HCT116 (cell line): Measurements from ENCODE around the gene CARD9. TPM values are rescaled to one million over a fixed set of nuclear protein-coding genes. Genes with fewer than 3 reads are reported as not detected.

Source experiments
- ATAC-seq: fragments of 200-7000 bp; cut with Tn5 transposase; 2 replicates; pipeline ENCODE4 v1.9.1; 2020; ENCODE audit warnings: mild to moderate bottlenecking, moderate library complexity
- BruUV-seq: library from RNA; stranded (reverse); fragments of 400-500 nt; replicated peaks from 2 replicates; lab custom pipeline; 2021; lab: Mats Ljungman, UMichigan
- CTCF ChIA-PET: fragments of 300-600 bp; sonication (Branson Sonifier 250); formaldehyde crosslinking; loops from one replicate; lab custom pipeline; 2021; ENCODE audit warnings: antibody characterized with exemption; lab: Charles Lee
- POLR2A ChIA-PET: fragments of 300-600, 350-600 bp; sonication (Branson Sonifier 250); formaldehyde crosslinking; loops from one replicate; lab custom pipeline; 2021; ENCODE audit warnings: antibody characterized with exemption; lab: Charles Lee
- RAD21 ChIA-PET, 2 experiments: fragments of 300-600 bp; sonication (Branson Sonifier 250); formaldehyde crosslinking; loops; one replicate each; lab custom pipeline; 2023; ENCODE audit warnings: low total read pairs in 2 of 2; ENCODE audit not compliant: uncharacterized antibody in 2 of 2, unreplicated experiment in 2 of 2, low non-redundant PET in 1 of 2; lab: Charles Lee
- DNase-seq: peaks from one replicate; pipeline ENCODE4 v3.0.0-alpha.2; 2010; ENCODE audit warnings: low read depth, low spot score
- H2AFZ ChIP-seq: fragments of 200-600 bp; shearing (Covaris generic), sonication (generic); 2 replicates; pipeline ENCODE4 v1.6.1; 2017; ENCODE audit warnings: low read depth, mixed run types, mixed read lengths, antibody characterized with exemption, low read length; ENCODE audit not compliant: poor library complexity, severe bottlenecking
- H3K27ac ChIP-seq: 2 replicates; pipeline ENCODE4 v1.5.1; 2012; ENCODE audit warnings: low read depth, low read length
- H3K27me3 ChIP-seq: fragments of 200-600 bp; sonication (generic); 2 replicates; pipeline ENCODE4 v1.6.1; 2016; ENCODE audit warnings: mixed run types, low read length, mixed read lengths; ENCODE audit not compliant: insufficient read depth
- H3K36me3 ChIP-seq, 2 experiments: fragments of 200-500 bp in 1 of 2; fragments of 200-600 bp in 1 of 2; sonication (Bioruptor generic) in 1 of 2; sonication (generic) in 1 of 2; 2 replicates each; pipeline versions ENCODE4 v1.5.1 to v1.6.1; 2014 to 2016; ENCODE audit warnings: low read length in 2 of 2, inconsistent platforms in 1 of 2, mixed read lengths in 1 of 2, mixed run types in 1 of 2; ENCODE audit not compliant: insufficient read depth in 2 of 2, control insufficient read depth in 1 of 2
- H3K4me1 ChIP-seq, 2 experiments: fragments of 200-600 bp in 1 of 2; sonication (generic) in 1 of 2; 2 replicates each; pipeline versions ENCODE4 v1.5.1 to v1.6.1; 2012 to 2017; ENCODE audit warnings: low read length in 2 of 2, inconsistent platforms in 1 of 2, mild to moderate bottlenecking in 1 of 2, mixed read lengths in 1 of 2, mixed run types in 1 of 2, moderate library complexity in 1 of 2; ENCODE audit not compliant: insufficient read depth in 2 of 2, control insufficient read depth in 1 of 2
- H3K4me2 ChIP-seq: fragments of 200-600 bp; sonication (generic); 2 replicates; pipeline ENCODE4 v1.6.1; 2017; ENCODE audit warnings: mixed run types, low read length, mixed read lengths
- H3K4me3 ChIP-seq, 2 experiments: fragments of 200-600 bp in 1 of 2; sonication (generic) in 1 of 2; replicated peaks in 1 of 2; 2 replicates each; pipeline ENCODE4 v1.5.1; 2011 to 2016; ENCODE audit warnings: low read length in 2 of 2, control low read depth in 1 of 2, low read depth in 1 of 2, mild to moderate bottlenecking in 1 of 2, mixed read lengths in 1 of 2, mixed run types in 1 of 2
- H3K79me2 ChIP-seq: fragments of 200-600 bp; sonication (generic); 2 replicates; pipeline ENCODE4 v1.6.1; 2017; ENCODE audit warnings: mild to moderate bottlenecking, mixed run types, low read length, moderate library complexity, mixed read lengths; ENCODE audit not compliant: insufficient read depth
- H3K9ac ChIP-seq: fragments of 200-600 bp; sonication (generic); 2 replicates; pipeline ENCODE4 v1.6.1; 2016; ENCODE audit warnings: low read length, mixed read lengths
- H3K9me2 ChIP-seq: fragments of 200-600 bp; sonication (generic), shearing (Covaris generic); 2 replicates; pipeline ENCODE4 v1.6.1; 2017; ENCODE audit warnings: mixed run types, mild to moderate bottlenecking, moderate library complexity; ENCODE audit not compliant: insufficient read depth
- H3K9me3 ChIP-seq, 2 experiments: fragments of 200-500 bp in 1 of 2; fragments of 200-600 bp in 1 of 2; sonication (Bioruptor generic) in 1 of 2; sonication (generic) in 1 of 2; 2 replicates each; pipeline ENCODE4 v1.6.1; 2014 to 2017; ENCODE audit warnings: low read length in 2 of 2, mixed read lengths in 2 of 2, inconsistent platforms in 1 of 2, low read depth in 1 of 2, mild to moderate bottlenecking in 1 of 2, mixed run types in 1 of 2, moderate library complexity in 1 of 2; ENCODE audit not compliant: control insufficient read depth in 1 of 2, insufficient read depth in 1 of 2
- H4K20me1 ChIP-seq: fragments of 200-600 bp; sonication (generic), shearing (Covaris generic); 2 replicates; pipeline ENCODE4 v1.6.1; 2017; ENCODE audit warnings: mixed run types, mild to moderate bottlenecking, moderate library complexity; ENCODE audit not compliant: insufficient read depth
- ATF3 ChIP-seq: IDR thresholded peaks from 2 replicates; pipeline ENCODE4 v1.6.1; 2012
- CBX3 ChIP-seq: IDR thresholded peaks from 2 replicates; pipeline ENCODE4 v1.6.1; 2012; ENCODE audit warnings: low read depth
- CTCF ChIP-seq, 3 experiments: fragments of 200-600 bp in 1 of 3; sonication (generic) in 1 of 3; IDR thresholded peaks in 2 of 3; conservative IDR thresholded peaks in 1 of 3; 2 replicates each; pipeline ENCODE4 v1.5.1; 2012 to 2017; ENCODE audit warnings: low read depth in 2 of 3, low read length in 2 of 3, antibody characterized with exemption in 1 of 3, borderline replicate concordance in 1 of 3, control low read depth in 1 of 3, mild to moderate bottlenecking in 1 of 3, mixed read lengths in 1 of 3, mixed run types in 1 of 3, moderate library complexity in 1 of 3; ENCODE audit not compliant: insufficient read depth in 1 of 3
- EGR1 ChIP-seq: IDR thresholded peaks from 2 replicates; pipeline ENCODE4 v1.6.1; 2012; ENCODE audit warnings: low read depth
- EZH2 ChIP-seq: fragments of 200-600 bp; sonication (generic); IDR thresholded peaks from 2 replicates; pipeline ENCODE4 v1.6.1; 2017; ENCODE audit warnings: antibody characterized with exemption, mixed run types
- EZH2phosphoT487 ChIP-seq: fragments of 200-600 bp; IDR thresholded peaks from 2 replicates; pipeline ENCODE4 v1.6.1; 2018; ENCODE audit warnings: antibody characterized with exemption, borderline replicate concordance
- FOSL1 ChIP-seq: IDR thresholded peaks from 2 replicates; pipeline ENCODE4 v1.6.1; 2012; ENCODE audit warnings: low read depth
- JUND ChIP-seq: IDR thresholded peaks from 2 replicates; pipeline ENCODE4 v1.6.1; 2012
- MAX ChIP-seq: IDR thresholded peaks from 2 replicates; pipeline ENCODE4 v1.6.1; 2012
- intact Hi-C: fragments of 100-400 bp; cut with micrococcal nuclease; formaldehyde crosslinking; loops from 2 replicates; pipeline ENCODE4 v1.10.0; 2022
- total RNA-seq: library from RNA; stranded (reverse); gene quantifications from one replicate; pipeline ENCODE4 v1.2.1, GENCODE V29; 2021; ENCODE audit not compliant: unreplicated experiment

Gene CARD9
- total RNA-seq, 1 experiment from 2014 or later: 1.2 TPM

- H3K27me3 ChIP-seq: no peaks in the 10 kb centered on the region
- no peaks in the 10 kb centered on the region for H3K9me2 ChIP-seq
- intact Hi-C loops: no loop called here
- peaks cover 9 to 22% of the 10 kb centered on the region in 2 experiments; a peak in 3 of 4 replicates for H3K4me1 ChIP-seq
- H3K27ac ChIP-seq: peak overlapping the region; percentile 49; the same call in 1 of the 2 replicates
- no peaks in the 10 kb centered on the region; a peak in 1 of 4 replicates for H3K36me3 ChIP-seq
- ChIA-PET CTCF (interaction anchor here (0.5 to 1.6 kb wide), 2 partner anchors 9 to 637 kb away, joined by 4 to 5 read pairs; no protein-coding TSS in a partner anchor), RAD21 (no interaction called here)
- H3K4me2 ChIP-seq: peak overlapping the region; percentile 65
- no peaks in the 10 kb centered on the region for H3K79me2 ChIP-seq
- H4K20me1 ChIP-seq: no peaks in the 10 kb centered on the region
- no TSS peak for BruUV-seq
- ATAC-seq: peak; percentile 59
- no peaks in the 10 kb centered on the region for H3K9me3 ChIP-seq
- TF ChIP-seq EZH2: no peak
- TF ChIP-seq FOSL1: no peak
- no peak for TF ChIP-seq CBX3
- no peak for TF ChIP-seq MAX
- no peak for TF ChIP-seq ATF3
- no peak for TF ChIP-seq CTCF (IDR thresholded peaks at IDR 0.05 in 2 of 3, conservative IDR thresholded peaks at IDR 0.05 in 1 of 3; ENCODE audit: borderline replicate concordance in 1 of 3, insufficient read depth in 1 of 3, low read depth in 2 of 3, low read length in 2 of 3)
- TF ChIP-seq EGR1: no peak
- TF ChIP-seq JUND: no peak
- TF ChIP-seq EZH2phosphoT487: no peak
- TF ChIP-seq, all 23 proteins: peak for 0
- H3K4me3 ChIP-seq: peak overlapping the region in 1 of 2 experiments; percentile 20; a peak in 1 of 4 replicates
- H3K9ac ChIP-seq: peak overlapping the region; percentile 40
- no peak overlapping the region for H2AFZ ChIP-seq
- DNase-seq: no peak
- POLR2A ChIA-PET: interaction anchor here (1.0 to 1.3 kb wide), 2 partner anchors 8 to 9 kb away, joined by 4 to 5 read pairs; partner anchors contain the start of gene DNLZ
These were observed 18.8 kb downstream of the CARD9 start for GRCh38 chr9:136354592-136355085.
